Vagina (tissue), 2 donors: Measurements from ENCODE around the gene GOLIM4.

Experiments used
- POLR2A ChIP-seq, 2 donors: fragments of 450-650 bp; IDR thresholded peaks; one replicate each; pipeline ENCODE4 v1.6.1; 2017; ENCODE audit warnings: antibody characterized with exemption in 2 of 2, mild to moderate bottlenecking in 2 of 2, moderate library complexity in 2 of 2
- TF ChIP-seq, protein P1 (sequence below), 3 experiments: fragments of 450-650 bp in 2 of 3; fragments of 200-600 bp in 1 of 3; sonication (generic) in 1 of 3; IDR thresholded peaks; one replicate each; pipeline ENCODE4 v1.5.1; 2017 to 2019; ENCODE audit warnings: antibody characterized with exemption in 3 of 3, mild to moderate bottlenecking in 2 of 3, moderate library complexity in 2 of 3

DNA sequence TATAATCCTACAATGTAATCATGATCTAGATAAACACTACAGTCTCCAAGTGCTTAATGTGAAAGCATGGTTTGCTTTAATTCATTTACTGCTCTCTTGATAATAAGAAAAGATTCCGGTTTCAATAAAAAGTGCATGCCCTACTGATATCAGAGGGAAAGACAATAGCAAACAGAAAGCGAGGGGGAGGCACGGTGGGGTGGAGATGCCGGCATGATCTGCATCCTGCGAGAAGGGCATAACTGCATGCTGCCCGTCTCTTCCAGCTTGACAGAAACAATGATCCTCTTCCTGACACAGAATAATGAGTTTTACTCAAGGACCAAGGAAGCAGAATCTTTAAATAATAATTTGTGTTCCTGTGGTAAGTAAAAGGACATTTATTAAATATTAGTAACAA lies 51.7 kb downstream of the GOLIM4 start:
- TF ChIP-seq, protein P1, sequence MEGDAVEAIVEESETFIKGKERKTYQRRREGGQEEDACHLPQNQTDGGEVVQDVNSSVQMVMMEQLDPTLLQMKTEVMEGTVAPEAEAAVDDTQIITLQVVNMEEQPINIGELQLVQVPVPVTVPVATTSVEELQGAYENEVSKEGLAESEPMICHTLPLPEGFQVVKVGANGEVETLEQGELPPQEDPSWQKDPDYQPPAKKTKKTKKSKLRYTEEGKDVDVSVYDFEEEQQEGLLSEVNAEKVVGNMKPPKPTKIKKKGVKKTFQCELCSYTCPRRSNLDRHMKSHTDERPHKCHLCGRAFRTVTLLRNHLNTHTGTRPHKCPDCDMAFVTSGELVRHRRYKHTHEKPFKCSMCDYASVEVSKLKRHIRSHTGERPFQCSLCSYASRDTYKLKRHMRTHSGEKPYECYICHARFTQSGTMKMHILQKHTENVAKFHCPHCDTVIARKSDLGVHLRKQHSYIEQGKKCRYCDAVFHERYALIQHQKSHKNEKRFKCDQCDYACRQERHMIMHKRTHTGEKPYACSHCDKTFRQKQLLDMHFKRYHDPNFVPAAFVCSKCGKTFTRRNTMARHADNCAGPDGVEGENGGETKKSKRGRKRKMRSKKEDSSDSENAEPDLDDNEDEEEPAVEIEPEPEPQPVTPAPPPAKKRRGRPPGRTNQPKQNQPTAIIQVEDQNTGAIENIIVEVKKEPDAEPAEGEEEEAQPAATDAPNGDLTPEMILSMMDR (IDR thresholded peaks at IDR 0.05) = no peak
- no peak for TF ChIP-seq POLR2A (IDR thresholded peaks at IDR 0.05)
